ENCODE results near the gene NPLOC4. TPM values are rescaled to one million over a fixed set of nuclear protein-coding genes. Genes with fewer than 3 reads are reported as not detected.

NPLOC4 gene
- total and polyA plus RNA-seq, 2 of the 13 experiments (the other 11 are each of a cell fraction or from before 2014, with no cell fraction given) = 57.0 to 97.0 TPM

GRCh38 chr17:81666342-81667191 lies 29.7 kb upstream of the NPLOC4 start, which contains the start of the genes CCDC137 and OXLD1 (continued):
- TF ChIP-seq ZNF142 (CRISPR knock-in tag; IDR thresholded peaks at IDR 0.05) (no peak; the same call in 1 of the 2 replicates), ZFP36 (IDR thresholded peaks at IDR 0.05; ENCODE audit: borderline replicate concordance, low read depth, low read length, partially characterized antibody) (no peak), RFX1 (IDR thresholded peaks at IDR 0.05) (no peak), ZNF615 (CRISPR knock-in tag; IDR thresholded peaks at IDR 0.05; ENCODE audit: borderline replicate concordance) (no peak), CENPX (CRISPR knock-in tag; IDR thresholded peaks at IDR 0.05) (no peak), ZNF780A (CRISPR knock-in tag; IDR thresholded peaks at IDR 0.05) (peak; percentile 94), KLF12 (CRISPR knock-in tag; IDR thresholded peaks at IDR 0.05; ENCODE audit: borderline replicate concordance) (peak; percentile 78; the same call in 1 of the 2 replicates), GZF1 (CRISPR knock-in tag; IDR thresholded peaks at IDR 0.05) (0 out of 2 replicates have a peak, but pooled peaks have one; percentile 13), LBX2 (CRISPR knock-in tag; IDR thresholded peaks at IDR 0.05; ENCODE audit: borderline replicate concordance) (no peak; the same call in 1 of the 2 replicates), CREB3 (CRISPR knock-in tag; IDR thresholded peaks at IDR 0.05) (no peak; the same call in 1 of the 2 replicates), KDM2A (CRISPR knock-in tag; IDR thresholded peaks at IDR 0.05; ENCODE audit: borderline replicate concordance, low read depth) (peak; percentile 86), SP2 (CRISPR knock-in tag; IDR thresholded peaks at IDR 0.05) (peak; percentile 100), KAT7 (CRISPR knock-in tag; IDR thresholded peaks at IDR 0.05; ENCODE audit: borderline replicate concordance) (peak; percentile 43; the same call in 1 of the 2 replicates), ZFP90 (CRISPR knock-in tag; IDR thresholded peaks at IDR 0.05; ENCODE audit: borderline replicate concordance) (no peak; the same call in 1 of the 2 replicates), NKX3-1 (CRISPR knock-in tag; IDR thresholded peaks at IDR 0.05) (peak; percentile 75), ZBTB43 (CRISPR knock-in tag; conservative IDR thresholded peaks at IDR 0.05) (peak; percentile 65; the same call in 1 of the 2 replicates), NFYC (CRISPR knock-in tag; IDR thresholded peaks at IDR 0.05) (peak; percentile 99), ZNF20 (CRISPR knock-in tag; IDR thresholded peaks at IDR 0.05) (no peak), CREM (IDR thresholded peaks at IDR 0.05) (peak; percentile 54), CREM (CRISPR knock-in tag; IDR thresholded peaks at IDR 0.05) (no peak), ZKSCAN5 (CRISPR knock-in tag; IDR thresholded peaks at IDR 0.05) (0 out of 2 replicates have a peak, but pooled peaks have one; percentile 27), HMG20A (CRISPR knock-in tag; IDR thresholded peaks at IDR 0.05; ENCODE audit: borderline replicate concordance) (no peak)

Measured in HepG2 (cell line).